Femur (tissue), 1 donor: ENCODE results near the gene ASB10.

Source experiments
- DNase-seq: peaks from one replicate; pipeline ENCODE4 v3.0.0-alpha.2; 2017

Gene ASB10

GRCh38 chr7:151161757-151162156 is 25.3 kb downstream of the ASB10 start:
- no peak for DNase-seq

- no peak for DNase-seq
Measured at GRCh38 chr7:151157645-151158329, 29.3 kb downstream of the ASB10 start.

- no peak for DNase-seq
Measured at GRCh38 chr7:151152643-151153513, 34.2 kb downstream of the ASB10 start.

GRCh38 chr7:151150388-151150787 is 36.7 kb downstream of the ASB10 start:
- DNase-seq = no peak

- DNase-seq = no peak
Measured at GRCh38 chr7:151148319-151149259, 38.5 kb downstream of the ASB10 start.

GRCh38 chr7:151146761-151147160 is 40.3 kb downstream of the ASB10 start:
- no peak for DNase-seq

- DNase-seq = no peak
Measured at GRCh38 chr7:151144387-151144786, 42.7 kb downstream of the ASB10 start.

- no peak for DNase-seq
Measured at GRCh38 chr7:151143261-151144015, 43.6 kb downstream of the ASB10 start.

GRCh38 chr7:151142686-151143040 is 44.4 kb downstream of the ASB10 start:
- no peak for DNase-seq

GRCh38 chr7:151141855-151142685 is 45.0 kb downstream of the ASB10 start:
- DNase-seq = no peak

- DNase-seq = no peak
Measured at GRCh38 chr7:151141311-151141854, 45.7 kb downstream of the ASB10 start.

- no peak for DNase-seq
Measured at GRCh38 chr7:151140826-151141225, 46.2 kb downstream of the ASB10 start.

GRCh38 chr7:151139791-151140190 is 47.3 kb downstream of the ASB10 start:
- DNase-seq = no peak

- no peak for DNase-seq
Measured at GRCh38 chr7:151139071-151139790, 47.8 kb downstream of the ASB10 start.

GRCh38 chr7:151138153-151138851 is 48.7 kb downstream of the ASB10 start:
- no peak for DNase-seq

GRCh38 chr7:151137791-151138152 is 49.3 kb downstream of the ASB10 start:
- DNase-seq = peak; percentile 18

- peak; percentile 33 for DNase-seq
Measured at GRCh38 chr7:151137076-151137675, 49.9 kb downstream of the ASB10 start.

GRCh38 chr7:151135866-151136843 is 50.9 kb downstream of the ASB10 start:
- DNase-seq = no peak
